WI38 (cell line): ENCODE data around the gene PTRH2.
A peak's percentile ranks its signal among the peaks of the same experiment; 100 is the strongest.
"Not testable (repeated sequence)": the region's sequence is repeated elsewhere in the genome, so short reads cannot be mapped to it uniquely, and the experiment has no call there.

Experiments used
- H3K4me3 ChIP-seq: 2 replicates; pipeline ENCODE4 v1.5.1; 2011; ENCODE audit warnings: low read depth, mild to moderate bottlenecking, control low read depth, low read length
- TF ChIP-seq, protein P1 (sequence below): IDR thresholded peaks from 2 replicates; pipeline ENCODE4 v1.5.1; 2012; ENCODE audit warnings: low read depth, mild to moderate bottlenecking, control low read depth, low read length

PTRH2 gene

DNA sequence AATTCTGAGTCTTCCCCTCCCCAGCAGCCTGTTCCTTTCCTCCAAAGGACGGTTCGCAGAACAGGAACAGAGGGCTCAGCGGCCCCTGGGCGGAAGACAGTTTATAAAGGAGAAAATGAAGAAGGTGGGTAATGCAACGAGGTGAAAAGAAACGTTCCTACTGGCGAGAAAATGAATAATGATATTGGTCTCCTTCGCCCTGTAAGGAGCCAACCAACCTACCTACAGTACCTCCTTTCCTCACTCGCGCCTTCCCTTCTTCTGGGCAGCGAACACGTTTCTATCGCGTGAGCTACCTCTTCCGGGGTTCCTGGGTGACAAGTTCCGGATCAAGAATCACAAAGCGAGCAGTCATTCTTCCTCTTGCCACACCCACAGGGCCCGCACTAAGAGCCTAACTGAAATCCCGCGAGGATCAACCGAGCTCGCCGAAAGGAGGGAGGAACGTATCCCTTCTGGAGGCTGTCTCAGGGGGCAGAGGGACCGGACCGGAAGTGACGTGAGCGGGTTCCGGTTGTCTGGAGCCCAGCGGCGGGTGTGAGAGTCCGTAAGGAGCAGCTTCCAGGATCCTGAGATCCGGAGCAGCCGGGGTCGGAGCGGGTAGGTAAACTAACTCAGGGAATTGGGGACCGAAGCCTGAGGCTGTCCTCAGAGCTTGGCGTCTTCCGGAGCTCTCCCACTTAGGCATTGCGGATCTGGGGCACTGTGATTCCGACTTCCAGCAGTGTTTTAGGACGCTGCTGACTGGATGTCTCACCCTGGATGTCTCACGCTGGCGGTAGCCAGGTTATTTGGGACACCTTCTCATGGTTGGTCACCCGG is at the start of gene PTRH2, which contains the start of gene VMP1:
Gene PTRH2 (minus strand): TSS at position 282 of the 822 bp plus-strand sequence. CDS start 9,452 bp downstream, outside the sequence.
Gene VMP1 (plus strand): TSS at position 506 of the 822 bp plus-strand sequence. CDS start 23,793 bp downstream, outside the sequence.
- H3K4me3 ChIP-seq = peak within 1 kb of the TSS; percentile 99
- TF ChIP-seq, protein P1, sequence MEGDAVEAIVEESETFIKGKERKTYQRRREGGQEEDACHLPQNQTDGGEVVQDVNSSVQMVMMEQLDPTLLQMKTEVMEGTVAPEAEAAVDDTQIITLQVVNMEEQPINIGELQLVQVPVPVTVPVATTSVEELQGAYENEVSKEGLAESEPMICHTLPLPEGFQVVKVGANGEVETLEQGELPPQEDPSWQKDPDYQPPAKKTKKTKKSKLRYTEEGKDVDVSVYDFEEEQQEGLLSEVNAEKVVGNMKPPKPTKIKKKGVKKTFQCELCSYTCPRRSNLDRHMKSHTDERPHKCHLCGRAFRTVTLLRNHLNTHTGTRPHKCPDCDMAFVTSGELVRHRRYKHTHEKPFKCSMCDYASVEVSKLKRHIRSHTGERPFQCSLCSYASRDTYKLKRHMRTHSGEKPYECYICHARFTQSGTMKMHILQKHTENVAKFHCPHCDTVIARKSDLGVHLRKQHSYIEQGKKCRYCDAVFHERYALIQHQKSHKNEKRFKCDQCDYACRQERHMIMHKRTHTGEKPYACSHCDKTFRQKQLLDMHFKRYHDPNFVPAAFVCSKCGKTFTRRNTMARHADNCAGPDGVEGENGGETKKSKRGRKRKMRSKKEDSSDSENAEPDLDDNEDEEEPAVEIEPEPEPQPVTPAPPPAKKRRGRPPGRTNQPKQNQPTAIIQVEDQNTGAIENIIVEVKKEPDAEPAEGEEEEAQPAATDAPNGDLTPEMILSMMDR = no peak

DNA sequence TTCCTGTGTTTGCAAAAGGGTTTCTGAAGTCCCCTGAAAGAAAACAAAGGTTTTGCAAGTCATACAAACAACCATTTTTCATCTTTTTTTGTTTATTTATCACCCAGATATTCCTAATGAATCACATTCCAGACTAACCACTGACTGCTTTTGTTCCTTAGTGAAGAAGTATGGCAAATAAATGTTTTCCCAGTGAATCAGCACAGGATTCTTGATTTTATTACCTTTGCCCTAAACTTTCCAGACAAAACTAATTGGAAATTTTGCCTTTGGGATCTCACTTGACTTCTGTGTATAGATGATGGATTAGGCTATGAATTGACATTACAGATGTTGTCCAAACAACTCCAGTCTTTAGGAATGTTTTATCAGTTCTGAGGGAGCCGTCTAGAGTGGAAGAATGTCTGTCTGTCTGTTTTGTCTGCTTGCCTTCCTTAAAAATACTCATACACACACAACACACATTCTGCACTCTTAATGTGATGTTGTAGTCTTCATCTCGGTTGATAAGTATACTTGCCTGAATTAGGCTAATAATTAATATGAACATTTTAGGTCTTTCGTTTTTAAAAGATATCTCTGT is 49.1 kb upstream of the PTRH2 start:
- TF ChIP-seq, protein P1 = no peak
- no peak overlapping the region for H3K4me3 ChIP-seq

DNA sequence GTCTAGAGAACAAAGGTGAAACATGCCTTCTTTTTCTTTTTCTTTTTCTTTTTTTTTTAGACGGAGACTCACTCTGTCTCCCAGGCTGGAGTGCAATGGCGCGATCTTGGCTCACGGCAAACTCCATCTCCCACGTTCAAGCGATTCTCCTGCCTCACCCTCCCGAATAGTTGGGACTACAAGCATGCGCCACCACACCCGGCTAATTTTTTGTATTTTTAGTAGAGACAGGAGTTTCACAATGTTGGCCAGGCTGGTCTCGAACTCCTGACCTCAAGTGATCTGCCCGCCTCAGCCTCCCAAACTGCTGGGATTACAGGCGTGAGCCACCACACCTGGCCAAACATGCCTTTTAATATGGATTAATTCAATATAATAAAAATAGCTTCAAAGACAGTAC is 47.8 kb upstream of the PTRH2 start:
- not testable (repeated sequence) for H3K4me3 ChIP-seq

DNA sequence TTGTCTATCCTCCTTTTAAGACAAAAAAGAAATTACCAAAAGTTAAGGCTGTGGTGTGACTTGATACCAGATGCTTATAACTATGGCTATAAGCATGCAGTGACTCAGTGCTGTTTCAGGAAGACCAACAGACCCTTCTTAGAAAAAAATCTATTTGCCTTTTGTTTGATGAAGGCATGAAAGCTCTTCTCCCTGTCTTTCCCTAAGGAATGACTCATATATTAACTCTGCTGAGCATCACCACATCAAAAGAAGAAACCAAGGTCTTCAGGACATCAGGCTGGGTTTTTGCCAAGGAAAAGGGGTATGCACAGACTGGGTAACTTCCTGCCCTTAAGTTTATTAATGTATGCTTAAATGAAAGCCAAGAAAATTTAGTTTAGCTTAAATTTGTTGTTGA is 47.3 kb upstream of the PTRH2 start:
- no peak overlapping the region for H3K4me3 ChIP-seq
- TF ChIP-seq, protein P1 = no peak

DNA sequence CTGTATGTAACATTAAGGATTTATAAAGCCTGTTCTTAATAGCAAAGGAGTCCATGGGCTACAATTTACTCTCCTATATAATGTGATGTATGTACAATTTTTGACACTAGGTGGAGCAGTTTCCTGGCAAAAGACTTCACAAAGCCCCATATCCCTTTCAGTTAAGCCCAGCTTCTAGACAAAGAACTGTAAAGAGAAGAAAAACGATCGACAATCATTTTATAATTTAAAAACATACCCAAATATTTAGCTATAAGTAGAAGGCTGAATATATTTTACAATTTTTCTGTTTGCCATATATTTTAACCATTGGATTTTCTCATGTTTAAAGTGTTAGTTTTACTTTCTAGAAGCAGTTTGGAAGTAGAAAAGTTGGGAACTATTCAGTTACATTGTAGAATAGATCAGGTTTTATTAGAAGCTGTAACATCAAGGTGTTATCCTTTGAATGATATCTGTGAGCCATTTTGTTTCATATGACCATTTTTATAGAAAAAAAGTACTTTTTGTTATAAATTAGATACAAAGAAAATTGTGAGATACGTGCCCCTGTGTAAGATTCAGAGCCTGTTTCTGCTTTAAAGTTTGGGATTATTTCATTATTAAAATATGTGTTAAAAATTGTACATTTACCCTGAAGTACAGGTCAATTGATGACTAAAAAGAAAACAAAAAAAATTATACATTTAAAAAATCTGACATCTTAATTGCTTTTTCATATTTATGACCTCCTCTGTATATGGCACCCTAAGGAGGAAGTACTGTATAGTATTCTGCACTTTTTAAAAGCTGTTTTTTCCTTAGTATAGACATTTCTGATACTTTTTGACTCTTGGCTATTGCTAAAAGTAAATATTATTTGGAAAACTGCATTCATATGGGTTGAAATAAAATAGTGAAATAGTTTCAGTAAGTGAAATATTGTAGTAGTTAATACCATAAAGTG is 46.6 kb upstream of the PTRH2 start:
- TF ChIP-seq, protein P1 = no peak
- peak overlapping the region; percentile 34 for H3K4me3 ChIP-seq

DNA sequence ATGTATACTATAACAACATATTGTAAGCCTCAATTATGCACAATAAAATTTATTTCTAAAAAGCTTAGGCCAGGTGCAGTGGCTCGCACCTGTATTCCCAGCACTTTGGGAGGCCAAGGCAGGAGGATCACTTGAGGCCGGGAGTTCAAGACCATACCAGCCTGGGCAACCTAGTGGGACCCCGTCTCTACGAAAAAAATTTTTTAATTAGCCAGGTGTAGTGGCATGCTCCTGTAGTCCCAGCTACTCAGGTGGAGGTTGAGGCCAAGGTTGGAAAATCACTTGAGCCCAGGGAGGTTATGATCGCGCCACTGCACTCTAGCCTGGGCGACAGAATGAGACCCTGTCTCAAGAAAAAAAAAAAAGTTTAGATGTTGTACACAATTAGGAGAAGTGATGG is 45.7 kb upstream of the PTRH2 start:
- TF ChIP-seq, protein P1 = no peak
- H3K4me3 ChIP-seq = no peak overlapping the region

DNA sequence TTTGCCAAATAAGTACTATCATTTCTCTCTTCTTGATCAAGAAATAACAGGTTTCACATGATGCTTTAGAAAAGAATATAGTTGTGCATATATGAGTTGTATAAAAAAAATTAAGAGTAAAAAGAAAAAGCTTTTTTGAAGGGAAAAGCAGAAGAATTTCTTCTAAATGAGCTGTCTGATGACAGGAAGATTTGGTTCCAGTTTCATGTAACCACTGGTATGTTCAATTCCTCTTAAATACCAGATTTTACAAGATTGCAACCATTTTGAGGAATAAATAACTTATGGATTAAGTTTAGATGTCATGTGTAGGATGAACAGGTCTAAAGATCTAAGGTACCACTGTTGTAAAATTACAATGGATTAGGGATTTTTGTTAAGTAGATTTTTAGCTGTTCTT is 45.2 kb upstream of the PTRH2 start:
- H3K4me3 ChIP-seq = no peak overlapping the region
- TF ChIP-seq, protein P1 = no peak
